GM18520 (cell line): ENCODE measurements around the gene STYK1.

ENCODE experiments used
- ATAC-seq: cut with Tn5 transposase; IDR thresholded peaks from one replicate; pipeline ENCODE4 v1.9.1; 2021; ENCODE audit not compliant: unreplicated experiment

STYK1 gene, protein sequence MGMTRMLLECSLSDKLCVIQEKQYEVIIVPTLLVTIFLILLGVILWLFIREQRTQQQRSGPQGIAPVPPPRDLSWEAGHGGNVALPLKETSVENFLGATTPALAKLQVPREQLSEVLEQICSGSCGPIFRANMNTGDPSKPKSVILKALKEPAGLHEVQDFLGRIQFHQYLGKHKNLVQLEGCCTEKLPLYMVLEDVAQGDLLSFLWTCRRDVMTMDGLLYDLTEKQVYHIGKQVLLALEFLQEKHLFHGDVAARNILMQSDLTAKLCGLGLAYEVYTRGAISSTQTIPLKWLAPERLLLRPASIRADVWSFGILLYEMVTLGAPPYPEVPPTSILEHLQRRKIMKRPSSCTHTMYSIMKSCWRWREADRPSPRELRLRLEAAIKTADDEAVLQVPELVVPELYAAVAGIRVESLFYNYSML

GRCh38 chr12:10673659-10674384 lies at the start of gene STYK1:
STYK1 (minus strand) TSS chr12:10674052; CDS start chr12:10634618, 39,434 bp downstream.
- peak; percentile 44 for ATAC-seq

- peak; percentile 27 for ATAC-seq
Measured at GRCh38 chr12:10722905-10723746, 49.3 kb upstream of the STYK1 start, which contains the start of gene YBX3. YBX3 (minus strand) TSS chr12:10723323; CDS start chr12:10723111, 212 bp downstream.

GRCh38 chr12:10722502-10722904 lies 48.7 kb upstream of the STYK1 start:
- peak; percentile 28 for ATAC-seq

GRCh38 chr12:10721651-10722501 lies 48.0 kb upstream of the STYK1 start:
- peak; percentile 32 for ATAC-seq

- no peak for ATAC-seq
Measured at GRCh38 chr12:10720974-10721650, 47.3 kb upstream of the STYK1 start.

- no peak for ATAC-seq
Measured at GRCh38 chr12:10719482-10719881, 45.6 kb upstream of the STYK1 start.

DNA sequence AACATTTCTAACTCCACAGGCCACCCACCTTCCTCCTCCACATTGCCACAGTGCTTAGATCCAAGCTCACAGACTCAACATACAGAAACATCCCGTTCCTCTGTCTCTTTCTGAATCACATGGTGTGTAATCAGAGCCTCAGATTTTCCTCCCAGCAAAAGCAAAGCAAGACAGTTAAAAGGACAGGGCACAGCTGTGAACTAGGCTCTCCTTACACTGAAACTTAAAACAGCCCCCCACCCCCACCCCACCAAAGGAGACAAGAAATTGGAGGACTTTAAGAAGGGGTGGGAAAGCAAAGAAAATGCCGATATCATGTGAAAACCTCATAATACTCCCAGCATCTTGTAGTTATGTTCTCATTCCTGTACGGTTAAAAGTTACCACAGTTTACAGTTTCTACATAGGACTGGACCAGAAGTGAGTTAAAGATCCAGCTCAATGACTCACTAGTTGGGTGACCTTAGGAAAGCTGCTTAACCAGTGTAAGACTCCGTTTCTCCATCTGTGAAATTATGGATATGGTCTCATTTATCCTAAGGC lies 44.5 kb upstream of the STYK1 start:
- no peak for ATAC-seq

DNA sequence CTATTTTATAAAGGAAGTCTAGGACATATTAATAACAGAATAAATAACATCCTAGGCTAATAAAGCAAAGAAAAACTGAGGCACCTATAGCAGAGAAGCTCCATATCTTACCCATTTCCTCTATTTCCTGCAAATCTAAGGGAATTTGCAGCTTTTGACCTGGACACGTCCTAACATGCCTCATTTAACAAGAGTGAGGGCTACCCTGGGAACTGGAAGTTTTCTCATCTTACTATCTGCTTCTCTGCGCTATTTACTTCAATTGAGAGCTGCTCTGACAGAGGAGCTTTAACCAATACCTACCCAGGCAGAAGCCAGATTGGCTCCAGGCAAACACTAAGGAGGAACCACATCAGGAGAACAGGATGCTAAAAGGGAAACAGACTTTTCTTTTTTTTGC lies 43.6 kb upstream of the STYK1 start:
- ATAC-seq, result no peak

- ATAC-seq, result no peak
Measured at GRCh38 chr12:10716704-10717315, 43.0 kb upstream of the STYK1 start.

DNA sequence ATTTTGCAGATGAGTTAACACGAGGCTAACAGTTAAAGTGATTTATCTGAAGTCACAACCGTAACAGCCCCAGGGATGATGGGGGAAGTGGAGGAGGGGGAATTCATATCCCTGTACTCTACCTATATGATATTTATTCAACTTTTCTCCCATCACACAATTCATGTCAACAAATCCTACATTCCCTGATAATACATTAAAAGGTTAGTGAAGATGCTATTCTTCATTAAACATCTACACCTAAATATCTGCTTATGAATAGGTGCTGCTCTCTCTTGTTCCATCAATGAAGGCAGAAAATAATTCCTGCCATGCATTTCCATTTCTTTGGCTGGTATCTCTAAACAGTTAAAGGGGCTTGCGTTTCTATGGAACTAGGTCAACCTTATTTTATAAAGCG lies 42.4 kb upstream of the STYK1 start:
- ATAC-seq, result no peak

DNA sequence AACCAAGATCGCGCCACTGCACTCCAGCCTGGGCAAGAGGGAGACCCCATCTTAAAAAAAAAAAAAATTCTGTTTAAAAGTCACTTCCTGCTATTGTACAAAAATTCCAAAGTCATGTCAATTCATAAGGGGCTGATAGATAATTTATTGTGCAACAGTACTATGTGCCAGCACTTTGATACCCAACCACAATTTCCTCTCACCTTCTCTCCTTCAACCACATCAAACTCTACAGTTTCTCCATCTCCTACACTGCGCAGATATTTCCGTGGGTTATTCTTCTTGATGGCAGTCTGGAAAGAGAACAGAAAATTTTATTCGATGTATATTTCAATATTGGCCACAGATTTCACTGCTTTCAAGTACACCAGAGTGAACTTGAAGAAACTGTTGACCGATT lies 41.6 kb upstream of the STYK1 start:
- ATAC-seq, result no peak

GRCh38 chr12:10709808-10710207 lies 36.0 kb upstream of the STYK1 start:
- ATAC-seq, result no peak

GRCh38 chr12:10708862-10709261 lies 35.0 kb upstream of the STYK1 start:
- ATAC-seq, result no peak

GRCh38 chr12:10705655-10706054 lies 31.8 kb upstream of the STYK1 start:
- no peak for ATAC-seq

GRCh38 chr12:10701843-10702242 lies 28.0 kb upstream of the STYK1 start:
- ATAC-seq, result no peak

- ATAC-seq, result peak; percentile 68
Measured at GRCh38 chr12:10701131-10701681, 27.4 kb upstream of the STYK1 start.

- ATAC-seq, result no peak
Measured at GRCh38 chr12:10700581-10700980, 26.7 kb upstream of the STYK1 start.

DNA sequence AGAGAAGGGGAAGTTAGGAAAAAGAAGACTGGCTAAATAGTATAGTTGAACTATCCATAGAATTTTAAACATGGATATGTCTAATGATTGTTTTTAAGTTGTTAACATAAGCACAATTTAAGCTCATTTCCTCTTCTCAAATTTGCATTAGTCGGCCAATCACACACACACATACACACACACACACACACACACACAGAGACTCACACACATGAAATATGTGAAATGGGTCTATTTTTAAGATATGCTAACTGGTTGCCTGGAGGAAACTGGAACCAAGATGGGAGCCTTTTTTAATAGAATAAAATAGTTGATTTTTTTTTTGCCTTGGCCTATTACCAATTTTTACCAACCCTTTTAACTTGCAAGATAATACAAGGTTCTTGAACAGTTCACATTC lies 24.0 kb upstream of the STYK1 start:
- ATAC-seq, result no peak

GRCh38 chr12:10697156-10697555 lies 23.3 kb upstream of the STYK1 start:
- no peak for ATAC-seq
